ENCODE results near the gene CEBPG.

Gene CEBPG

GRCh38 chr19:33405553-33406461 is 32.3 kb downstream of the CEBPG start:
- DNase-seq (ENCODE audit: low read depth in 2 of 2, low spot score in 1 of 2): no peak

- DNase-seq (ENCODE audit: low read depth in 2 of 2, low spot score in 1 of 2): peak; percentile 40 to 70
Observed at GRCh38 chr19:33406521-33407139, 33.1 kb downstream of the CEBPG start.

- no peak for DNase-seq (ENCODE audit: low read depth in 2 of 2, low spot score in 1 of 2)
Observed at GRCh38 chr19:33407140-33407551, 33.6 kb downstream of the CEBPG start.

DNA sequence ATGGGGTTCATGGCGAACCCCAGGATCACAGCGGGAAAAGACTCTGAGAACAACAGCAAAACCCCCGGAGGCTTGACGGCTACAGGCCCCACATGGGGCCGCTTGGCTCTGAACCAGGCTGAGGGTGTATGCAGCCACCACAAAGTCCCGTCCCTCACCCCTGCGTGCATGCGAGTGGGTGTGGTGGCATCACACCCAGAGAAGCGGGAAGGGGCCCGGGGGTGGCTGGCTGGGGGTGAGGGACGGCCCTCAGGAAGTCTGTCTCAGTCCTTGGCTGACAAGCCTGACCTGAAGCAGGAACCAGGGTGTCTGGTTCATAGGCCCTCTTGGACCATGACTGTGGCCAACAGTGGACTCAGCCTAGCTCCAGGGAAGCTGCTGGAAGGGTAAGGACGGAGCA is 34.2 kb downstream of the CEBPG start:
- DNase-seq (ENCODE audit: low read depth in 2 of 2, low spot score in 1 of 2): no peak

GRCh38 chr19:33408116-33408515 is 34.6 kb downstream of the CEBPG start:
- no peak for DNase-seq (ENCODE audit: low read depth in 2 of 2, low spot score in 1 of 2)

- DNase-seq (ENCODE audit: low read depth in 2 of 2, low spot score in 1 of 2): no peak
Observed at GRCh38 chr19:33408538-33409434, 35.3 kb downstream of the CEBPG start.

DNA sequence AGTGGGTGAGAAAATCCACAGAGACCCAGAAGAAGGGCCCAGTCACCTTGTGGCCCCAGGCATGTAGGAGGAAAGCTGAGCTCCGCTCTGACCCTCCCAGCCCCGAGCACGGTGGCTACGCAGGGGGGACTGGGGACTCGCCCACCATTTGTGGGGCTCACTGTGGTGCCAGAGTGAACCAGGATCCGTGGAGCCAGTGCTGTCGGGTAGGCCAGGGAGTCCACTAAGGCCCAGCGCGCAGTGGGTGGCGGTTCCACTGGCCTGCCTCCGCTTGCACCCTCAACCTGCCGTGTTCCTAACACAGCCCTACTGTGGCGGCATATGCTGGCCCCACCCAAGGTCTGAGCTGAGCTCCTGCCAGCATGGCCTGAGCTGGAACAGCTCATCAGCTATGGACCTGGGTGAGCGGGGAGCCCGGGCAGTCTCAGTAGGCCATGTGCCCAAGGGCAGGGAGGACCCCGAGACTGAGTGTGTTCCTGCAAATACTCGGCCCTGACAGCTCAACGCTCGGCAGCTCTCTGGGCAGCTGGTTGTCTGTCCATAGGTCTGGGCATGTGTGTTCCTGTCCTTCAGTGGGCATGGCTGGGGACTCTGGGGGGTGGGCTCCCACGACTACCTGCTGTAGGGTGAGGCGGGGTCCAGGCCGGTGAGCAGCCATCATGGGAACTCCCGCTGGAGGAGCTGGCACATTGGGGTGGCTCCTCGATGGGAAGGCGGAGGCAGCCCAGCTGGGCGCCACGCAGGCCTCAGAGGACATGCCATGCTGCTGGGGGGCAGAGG is 36.6 kb downstream of the CEBPG start:
- no peak for DNase-seq (ENCODE audit: low read depth in 2 of 2, low spot score in 1 of 2)

DNA sequence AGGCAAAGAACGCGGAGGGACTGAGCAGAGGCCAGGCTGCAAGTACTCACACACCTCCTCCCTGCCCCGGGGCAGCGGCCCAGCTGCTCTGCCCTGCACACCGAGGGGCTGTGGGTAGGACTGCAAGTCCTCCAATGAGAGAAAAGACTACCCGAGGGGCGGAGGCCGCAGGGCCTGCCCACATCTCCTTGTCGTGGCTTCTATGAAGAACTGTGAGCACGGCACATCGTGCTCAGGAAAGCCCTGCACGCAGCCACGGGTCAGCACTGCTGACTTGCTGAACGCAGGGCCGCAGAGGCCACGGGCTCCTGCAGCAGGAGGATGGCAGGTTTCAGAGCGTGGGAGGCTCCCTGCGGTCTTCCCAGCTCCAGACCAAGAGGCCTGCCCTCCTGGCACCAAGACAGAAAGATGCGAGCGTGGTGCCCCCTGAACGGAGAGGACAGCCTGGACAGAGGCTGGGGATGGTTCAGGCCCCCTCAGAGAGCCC is 37.4 kb downstream of the CEBPG start:
- no peak for DNase-seq (ENCODE audit: low read depth in 2 of 2, low spot score in 1 of 2)

- DNase-seq (ENCODE audit: low read depth in 2 of 2, low spot score in 1 of 2): no peak
Observed at GRCh38 chr19:33411621-33412180, 38.2 kb downstream of the CEBPG start.

- DNase-seq (ENCODE audit: low read depth in 2 of 2, low spot score in 1 of 2): no peak
Observed at GRCh38 chr19:33412601-33413425, 39.3 kb downstream of the CEBPG start.

- no peak for DNase-seq (ENCODE audit: low read depth in 2 of 2, low spot score in 1 of 2)
Observed at GRCh38 chr19:33413426-33413725, 39.9 kb downstream of the CEBPG start.

DNA sequence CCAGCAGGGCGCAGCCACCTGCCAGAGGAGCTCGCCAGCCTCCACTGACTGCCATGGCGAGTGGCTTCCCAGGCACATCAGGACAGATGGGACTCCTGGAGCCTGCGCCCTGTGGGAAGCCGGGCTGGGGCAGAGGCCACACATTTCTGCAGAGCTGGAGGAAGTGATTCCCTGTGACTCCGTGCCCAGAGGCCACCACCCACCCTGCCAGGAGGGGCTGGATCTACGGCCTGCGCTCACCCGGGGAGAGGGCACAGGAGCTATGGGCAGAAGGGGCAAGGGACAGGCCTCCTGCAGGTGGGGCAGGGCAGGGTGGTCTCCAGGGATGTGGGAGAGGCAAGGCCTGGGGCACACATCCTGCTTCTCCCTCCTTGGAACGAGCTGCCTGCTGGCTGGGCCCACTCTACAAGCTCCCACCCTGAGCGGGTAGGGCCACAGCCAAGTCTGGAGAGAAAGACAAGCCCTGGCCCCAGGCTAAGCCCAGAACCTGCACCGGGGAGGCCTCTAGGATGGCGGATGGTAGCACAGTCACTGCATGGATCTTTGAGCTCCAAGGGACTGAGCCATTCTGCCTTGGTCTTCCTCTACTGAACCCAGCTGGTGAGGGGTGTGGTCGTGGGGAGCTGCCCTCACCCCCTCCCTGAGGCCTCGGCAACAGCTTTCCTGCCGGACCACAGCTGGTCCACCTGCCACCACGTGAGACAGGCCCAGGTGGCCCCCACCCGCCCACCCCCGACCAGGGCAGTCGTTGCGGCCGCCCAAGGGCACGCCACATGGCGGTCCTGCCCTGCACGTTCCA is 40.6 kb downstream of the CEBPG start:
- no peak for DNase-seq (ENCODE audit: low read depth in 2 of 2, low spot score in 1 of 2)

DNA sequence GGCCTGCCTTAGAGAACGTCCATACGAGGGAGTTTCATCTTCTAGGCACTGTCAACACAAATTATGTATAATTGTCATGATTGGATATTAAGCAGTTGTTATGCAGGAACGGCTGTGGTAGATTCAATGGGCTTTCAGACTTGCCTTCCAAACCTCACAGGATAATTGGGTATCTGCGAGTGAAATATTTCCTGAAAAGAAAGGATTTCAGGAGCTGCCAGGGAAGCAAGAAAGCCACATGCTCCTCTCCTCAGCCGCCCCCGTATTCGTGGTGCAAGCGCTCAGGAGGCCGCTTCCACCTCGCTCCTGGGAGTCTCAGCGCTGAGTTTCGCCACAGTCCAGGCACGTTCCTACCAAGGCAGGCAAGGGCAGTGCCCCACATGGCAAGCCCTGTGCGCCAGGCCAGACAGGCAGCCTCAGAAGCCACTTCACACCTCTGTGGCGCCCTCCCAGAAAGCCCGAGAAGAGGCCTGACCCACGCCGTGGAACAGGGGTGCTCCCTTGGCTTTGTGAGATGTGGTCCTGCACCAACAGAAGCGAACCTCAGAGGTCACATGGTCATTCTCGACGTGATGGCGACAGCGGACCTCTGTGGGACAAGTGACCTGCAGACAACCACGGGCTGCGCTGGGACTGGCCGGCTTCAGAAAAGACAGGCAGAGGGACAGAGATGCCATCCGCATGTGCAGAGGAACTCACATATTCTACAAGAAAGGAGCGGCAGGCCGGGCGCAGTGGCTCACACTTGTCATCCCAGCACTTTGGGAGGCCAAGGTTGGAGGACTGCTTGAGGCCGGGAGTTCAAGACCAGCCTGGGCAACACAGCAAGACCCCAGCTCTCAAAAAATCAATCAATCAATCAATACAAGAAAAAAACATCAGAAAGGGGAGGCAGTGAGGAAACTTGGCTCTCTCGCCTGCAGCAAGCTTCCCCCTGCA is 41.4 kb downstream of the CEBPG start:
- no peak for DNase-seq (ENCODE audit: low read depth in 2 of 2, low spot score in 1 of 2)

DNA sequence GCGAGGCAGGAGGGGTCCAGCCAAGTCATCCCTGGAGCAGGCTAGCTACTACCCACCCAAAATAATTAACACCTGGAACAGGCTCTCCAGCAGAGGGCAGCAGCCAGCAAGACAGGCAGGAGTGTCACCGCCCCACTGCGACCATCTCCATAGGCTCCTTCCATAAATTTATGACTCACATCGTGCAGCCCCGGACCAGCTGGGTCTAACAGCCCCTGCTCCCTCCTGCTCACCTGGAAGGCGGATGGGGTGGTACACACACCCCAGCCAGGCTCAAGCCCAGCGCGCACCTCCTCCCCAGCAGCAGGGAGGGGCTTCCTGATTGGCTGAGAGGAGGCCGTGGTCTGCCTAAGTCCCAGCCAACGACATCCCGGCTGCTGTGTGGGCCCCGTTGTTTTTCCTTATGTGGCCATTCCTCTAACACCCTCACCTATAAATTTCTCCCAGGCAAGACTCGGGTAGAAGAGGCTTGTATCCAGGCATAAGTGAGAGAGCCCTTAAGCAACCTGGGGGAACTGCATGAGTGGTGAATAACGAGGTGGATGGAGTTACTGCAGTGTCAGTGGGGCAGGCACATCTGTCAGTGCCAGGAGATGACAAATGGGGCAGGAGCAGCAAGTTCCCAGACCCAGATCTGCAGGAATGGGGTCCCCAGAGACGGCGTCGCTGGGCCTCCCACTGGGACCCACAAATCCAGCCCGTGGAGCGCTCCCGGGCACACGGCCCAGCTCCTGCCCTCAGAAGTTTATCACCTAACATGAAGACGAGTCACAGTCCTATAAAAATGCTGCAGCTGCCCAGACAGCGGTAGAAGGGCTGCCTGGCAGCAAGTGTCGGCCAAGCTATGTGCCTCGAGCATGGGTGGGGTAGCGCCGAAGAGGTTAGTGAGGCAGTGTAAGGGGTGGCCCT is 43.1 kb downstream of the CEBPG start:
- peak; percentile 32 to 35 for DNase-seq (ENCODE audit: low read depth in 2 of 2, low spot score in 1 of 2)

DNA sequence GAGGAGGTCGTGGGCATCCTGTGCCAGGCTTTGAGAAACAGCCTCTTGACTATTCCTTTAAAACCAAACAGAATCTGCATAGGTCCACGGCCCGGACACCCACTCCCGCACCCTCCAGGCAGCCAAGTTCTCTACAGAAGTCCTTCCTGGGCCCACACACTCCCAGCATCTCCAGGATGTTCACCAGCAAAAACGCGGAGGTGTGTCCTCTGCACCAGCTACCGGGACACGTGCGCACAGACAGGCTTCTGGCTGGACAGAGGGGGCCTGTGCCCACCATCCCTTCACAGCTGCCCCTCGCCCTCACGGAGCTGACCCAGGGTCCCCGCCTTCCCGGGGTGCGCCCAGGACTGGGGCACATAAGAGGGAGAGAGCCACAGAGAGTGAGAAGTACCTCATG is 44.2 kb downstream of the CEBPG start:
- DNase-seq (ENCODE audit: low read depth in 2 of 2, low spot score in 1 of 2): no peak

- no peak for DNase-seq (ENCODE audit: low read depth in 2 of 2, low spot score in 1 of 2)
Observed at GRCh38 chr19:33418461-33418860, 45.0 kb downstream of the CEBPG start.
